HG03135 (cell line): ENCODE measurements around the gene SCYL3.

Experiments used
- ATAC-seq: cut with Tn5 transposase; IDR thresholded peaks from one replicate; pipeline ENCODE4 v1.9.1; 2021; ENCODE audit warnings: mild to moderate bottlenecking, moderate library complexity; ENCODE audit not compliant: unreplicated experiment

Gene SCYL3

GRCh38 chr1:169901115-169901514, 7.4 kb upstream of the SCYL3 start:
- no peak for ATAC-seq

- no peak for ATAC-seq
Measured at GRCh38 chr1:169900571-169900970, 6.9 kb upstream of the SCYL3 start.

- no peak for ATAC-seq
Measured at GRCh38 chr1:169899519-169900217, 6.0 kb upstream of the SCYL3 start.

GRCh38 chr1:169896013-169896412, 2.3 kb upstream of the SCYL3 start:
- ATAC-seq = no peak

- ATAC-seq = no peak
Measured at GRCh38 chr1:169894424-169895145, 889 bp upstream of the SCYL3 start.

- no peak for ATAC-seq
Measured at GRCh38 chr1:169892927-169893644, 610 bp downstream of the SCYL3 start.

GRCh38 chr1:169892176-169892926, 1.3 kb downstream of the SCYL3 start:
- ATAC-seq = no peak

- no peak for ATAC-seq
Measured at GRCh38 chr1:169891539-169891885, 2.2 kb downstream of the SCYL3 start.

- ATAC-seq = no peak
Measured at GRCh38 chr1:169890761-169891538, 2.7 kb downstream of the SCYL3 start.

GRCh38 chr1:169889871-169890270, 3.8 kb downstream of the SCYL3 start:
- no peak for ATAC-seq

GRCh38 chr1:169886931-169887330, 6.8 kb downstream of the SCYL3 start:
- no peak for ATAC-seq

- ATAC-seq = no peak
Measured at GRCh38 chr1:169886422-169886821, 7.3 kb downstream of the SCYL3 start.

GRCh38 chr1:169885207-169885606, 8.5 kb downstream of the SCYL3 start:
- ATAC-seq = no peak

GRCh38 chr1:169884634-169885033, 9.1 kb downstream of the SCYL3 start:
- ATAC-seq = no peak

GRCh38 chr1:169882039-169882511, 11.6 kb downstream of the SCYL3 start:
- ATAC-seq = no peak

- ATAC-seq = no peak
Measured at GRCh38 chr1:169879034-169879840, 14.5 kb downstream of the SCYL3 start.

GRCh38 chr1:169878498-169878897, 15.2 kb downstream of the SCYL3 start:
- no peak for ATAC-seq

GRCh38 chr1:169877800-169878491, 15.8 kb downstream of the SCYL3 start:
- no peak for ATAC-seq

- ATAC-seq = no peak
Measured at GRCh38 chr1:169874229-169874628, 19.5 kb downstream of the SCYL3 start.
